K562 (cell line): ENCODE measurements around the gene NIFK. TPM values are rescaled to one million over a fixed set of nuclear protein-coding genes. Genes with fewer than 3 reads are reported as not detected.

ENCODE experiments used
- ATAC-seq: fragments of 200-7000 bp; cut with Tn5 transposase; 3 replicates; pipeline ENCODE4 v1.9.1; 2020; ENCODE audit warnings: moderate library complexity
- BruUV-seq: library from RNA; stranded (reverse); fragments of 400-500 nt; replicated peaks from 2 replicates; lab custom pipeline; 2021; lab: Mats Ljungman, UMichigan
- CTCF ChIA-PET: fragments of 300-600 bp; formaldehyde crosslinking; extraction: SDS; loops from one replicate; lab custom pipeline; 2021; ENCODE audit warnings: low intra/inter-chr PET ratio; lab: Yijun Ruan, JAX
- POLR2A ChIA-PET: fragments of 300-600, 350-650 bp; sonication (Branson Sonifier 250); formaldehyde crosslinking; extraction: SDS; loops from one replicate; lab custom pipeline; 2021; ENCODE audit warnings: antibody characterized with exemption, inconsistent platforms; lab: Yijun Ruan, JAX
- DNase-seq, 4 experiments: peaks; one replicate each; pipeline versions ENCODE4 v3.0.0 to v3.0.0-alpha.2; 2011 to 2018; ENCODE audit warnings: low spot score in 3 of 4, mixed read lengths in 3 of 4; ENCODE audit errors: extremely low read depth in 1 of 4
- FAIRE-seq: peaks from 2 replicates; lab custom pipeline; 2011; peaks lifted over from hg19 to GRCh38; lab: Jason Lieb, UNC
- H2AFZ ChIP-seq: 2 replicates; pipeline ENCODE4 v1.6.0; 2011; ENCODE audit warnings: low read depth, low read length, control low read depth, inconsistent platforms
- H3K27ac ChIP-seq: fragments of 200-600 bp; 3 replicates; pipeline ENCODE4 v1.8.0; 2011; ENCODE audit warnings: low read depth, mild to moderate bottlenecking, control low read depth, inconsistent platforms, low read length, moderate library complexity, mixed read lengths; ENCODE audit errors: extremely low read depth
- H3K27me3 ChIP-seq, 2 experiments: fragments of 300-600 bp in 1 of 2; 2 replicates in 1 of 2; 3 replicates in 1 of 2; pipeline versions ENCODE4 v1.6.0 to v1.8.0; 2011; ENCODE audit warnings: inconsistent platforms in 2 of 2, low read length in 2 of 2, mild to moderate bottlenecking in 1 of 2, mixed read lengths in 1 of 2, moderate library complexity in 1 of 2; ENCODE audit not compliant: control insufficient read depth in 2 of 2, insufficient read depth in 2 of 2
- H3K36me3 ChIP-seq: fragments of 300-600 bp; 3 replicates; pipeline ENCODE4 v1.8.0; 2011; ENCODE audit warnings: mild to moderate bottlenecking, low read length, inconsistent platforms; ENCODE audit not compliant: control insufficient read depth, insufficient read depth
- H3K4me1 ChIP-seq, 2 experiments: fragments of 200-600 bp in 1 of 2; replicated peaks in 1 of 2; 2 replicates in 1 of 2; 3 replicates in 1 of 2; pipeline versions ENCODE4 v1.5.1 to v1.8.0; 2011; ENCODE audit warnings: inconsistent platforms in 2 of 2, low read length in 2 of 2, mild to moderate bottlenecking in 1 of 2, mixed read lengths in 1 of 2, moderate library complexity in 1 of 2; ENCODE audit not compliant: control insufficient read depth in 2 of 2, insufficient read depth in 2 of 2
- H3K4me2 ChIP-seq: 2 replicates; pipeline ENCODE4 v1.6.1; 2011; ENCODE audit warnings: low read length, control low read depth, inconsistent platforms, mixed read lengths; ENCODE audit not compliant: insufficient read depth
- H3K4me3 ChIP-seq: fragments of 200-600 bp; sonication (generic), shearing (Covaris generic); 2 replicates; pipeline ENCODE4 v1.5.1; 2016; ENCODE audit warnings: control low read depth, inconsistent platforms
- H3K79me2 ChIP-seq: fragments of 200-600 bp; 3 replicates; pipeline ENCODE4 v1.8.0; 2011; ENCODE audit warnings: low read length, inconsistent platforms; ENCODE audit not compliant: control insufficient read depth, insufficient read depth
- H3K9ac ChIP-seq, 2 experiments: 2 replicates each; pipeline versions ENCODE4 v1.6.0 to v1.6.1; 2011; ENCODE audit warnings: low read depth in 2 of 2, low read length in 2 of 2, control low read depth in 1 of 2, inconsistent platforms in 1 of 2, mild to moderate bottlenecking in 1 of 2, mixed read lengths in 1 of 2; ENCODE audit not compliant: insufficient read depth in 1 of 2
- H3K9me1 ChIP-seq: one replicate; pipeline ENCODE4 v1.6.0; 2011; ENCODE audit warnings: inconsistent platforms, mild to moderate bottlenecking, low read length, moderate library complexity; ENCODE audit not compliant: control insufficient read depth, insufficient read depth
- H3K9me3 ChIP-seq: replicated peaks from 2 replicates; pipeline ENCODE4 v1.5.1; 2011; ENCODE audit warnings: low read depth, low read length, inconsistent platforms; ENCODE audit not compliant: control insufficient read depth, insufficient read depth
- H4K20me1 ChIP-seq: replicated peaks from 2 replicates; pipeline ENCODE4 v1.6.1; 2011; ENCODE audit warnings: low read length, inconsistent platforms, mixed read lengths; ENCODE audit not compliant: control insufficient read depth, insufficient read depth
- RFX5 ChIP-seq: IDR thresholded peaks from 2 replicates; pipeline ENCODE4 v1.6.1; 2011; ENCODE audit warnings: low read depth, mild to moderate bottlenecking, improper control_type of control experiment, low read length
- ZFP36 ChIP-seq: fragments of 150-350 bp; IDR thresholded peaks from 2 replicates; pipeline ENCODE4 v1.6.1; 2018; ENCODE audit warnings: low read length, low read depth; ENCODE audit not compliant: partially characterized antibody
- ZKSCAN1 ChIP-seq: fragments of 150-350 bp; IDR thresholded peaks from 2 replicates; pipeline ENCODE4 v1.6.1; 2016; ENCODE audit warnings: low read depth, low read length
- ZNF121 ChIP-seq: sonication (generic); formaldehyde crosslinking; conservative IDR thresholded peaks from 2 replicates; pipeline ENCODE4 v1.8.0; 2022; ENCODE audit warnings: missing genetic modification reagents
- WGBS: fragments of 100-300 bp; shearing (Covaris generic); methylation state at CpG from one replicate; pipeline ENCODE4 v1.1.6; 2016; ENCODE audit warnings: low coverage, mixed read lengths; ENCODE audit not compliant: insufficient coverage; ENCODE audit errors: missing lambda C conversion rate; 5-methylcytosine and 5-hydroxymethylcytosine counted together
- in situ Hi-C: fragments of 300-500 bp; cut with MboI; formaldehyde crosslinking; loops from 4 replicates; pipeline ENCODE4 v1.15.0; 2018; ENCODE audit warnings: inconsistent platforms, mixed read lengths
- intact Hi-C: fragments of 100-400 bp; cut with micrococcal nuclease; formaldehyde crosslinking; loops from 2 replicates; pipeline ENCODE4 v1.14.2; 2022
- polyA plus RNA-seq, 8 experiments: library from polyadenylated mRNA; depleted of rRNA in 4 of 8; stranded (reverse) in 5 of 8; unstranded in 3 of 8; fragments of >200 nt; fragmentation: Nextera tagmentation in 2 of 8; fragmentation: Illumina TruSeq in 1 of 8; extraction: Ambion mirVana in 2 of 8; extraction: Trizol in 1 of 8; gene quantifications; 2 replicates each; pipeline versions ENCODE4 v1.2.1 to v1.2.3, GENCODE V29; 2011 to 2014; ENCODE audit warnings: inconsistent platforms in 1 of 8, missing spikeins in 1 of 8
- total RNA-seq, 7 experiments: library from RNA; depleted of rRNA in 6 of 7; stranded (reverse); fragments of >200 nt in 6 of 7; fragmentation: Illumina TruSeq in 2 of 7; extraction: Trizol in 2 of 7; gene quantifications; 2 replicates each; pipeline versions ENCODE4 v1.2.1 to v1.2.3, GENCODE V29; 2011 to 2021; ENCODE audit warnings: low replicate concordance in 1 of 7

NIFK gene
- total and polyA plus RNA-seq, 9 of the 15 experiments (the other 6 are each of a cell fraction or from before 2014, with no cell fraction given), result 60.2 to 426 (median 183) TPM

DNA sequence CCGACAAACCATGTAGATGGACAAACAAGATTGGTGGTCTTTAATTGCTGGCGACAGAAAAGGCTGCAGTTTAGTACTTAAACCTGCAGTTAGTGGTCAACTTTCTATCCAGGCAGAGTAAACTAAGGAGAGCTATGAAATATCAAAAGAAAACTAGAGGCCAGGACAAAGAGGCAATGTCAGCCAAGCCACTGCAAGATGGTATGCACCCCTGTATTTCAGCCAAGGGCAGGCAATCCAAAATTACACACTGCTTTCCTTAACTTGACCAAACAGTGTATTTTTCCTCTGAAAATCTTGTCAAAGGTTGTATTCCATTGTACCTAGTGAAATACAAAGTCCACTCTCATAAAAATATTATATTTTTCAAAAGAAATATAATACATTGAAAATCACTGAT, 9.3 kb downstream of the NIFK start (continued):
- no peak for TF ChIP-seq RFX5

DNA sequence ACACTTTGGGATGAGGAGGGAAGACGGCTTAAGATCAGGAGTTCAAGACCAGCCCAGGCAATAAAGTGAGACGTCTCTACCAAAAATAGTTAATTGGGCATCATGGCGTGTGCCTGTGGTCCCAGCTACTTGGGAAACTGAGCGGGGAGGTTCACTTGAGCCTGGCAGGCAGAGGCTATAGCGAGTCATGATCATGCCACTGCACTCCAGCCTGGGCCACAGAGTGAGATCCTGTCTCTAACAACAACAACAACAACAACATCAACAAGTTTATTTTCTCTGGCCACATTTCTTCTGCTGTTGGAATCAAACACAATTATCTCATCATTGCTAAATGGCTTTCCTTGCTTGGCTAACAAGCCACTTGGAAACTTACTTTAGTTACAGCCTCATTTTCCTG, 13.4 kb downstream of the NIFK start:
- FAIRE-seq (no peak), ATAC-seq (peak; percentile 10; the same call in 1 of the 3 replicates), DNase-seq (no peak)
- in situ Hi-C loops, result no loop called here
- WGBS, result 50% methylated on average over 4 of the region's 5 CpGs
- no peaks in the 10 kb centered on the region for H3K27me3 ChIP-seq
- no peak for TF ChIP-seq ZKSCAN1
- peak; percentile 80 for TF ChIP-seq ZNF121 (CRISPR knock-in tag)
- no TSS peak for BruUV-seq
- CTCF ChIA-PET, result no interaction called here
- no peak overlapping the region for H3K4me3 ChIP-seq
- H3K4me2 ChIP-seq, result peak overlapping the region; percentile 13; the same call in 1 of the 2 replicates
- no peaks in the 10 kb centered on the region for H4K20me1 ChIP-seq
- H3K9me3 ChIP-seq, result no peaks in the 10 kb centered on the region
- peaks cover 19% of the 10 kb centered on the region for H3K36me3 ChIP-seq
- POLR2A ChIA-PET, result interaction anchor here (0.9 to 3.9 kb wide), 2 partner anchors 23 to 192 kb away, joined by 3 to 15 read pairs; partner anchors contain the start of gene RNU4ATAC
- H3K4me1 ChIP-seq, result peaks cover 6 to 16% of the 10 kb centered on the region in 2 experiments; a peak in 4 of 5 replicates
- H2AFZ ChIP-seq, result peak overlapping the region; percentile 25; the same call in 1 of the 2 replicates
- H3K9ac ChIP-seq, result no peak overlapping the region
- no peaks in the 10 kb centered on the region for H3K9me1 ChIP-seq
- intact Hi-C loops, result loop anchor here (2.0 to 5.0 kb wide), 2 partner anchors 71 to 193 kb away; partner anchors contain the start of gene RNU4ATAC
- no peaks in the 10 kb centered on the region for H3K79me2 ChIP-seq
- H3K27ac ChIP-seq, result no peak overlapping the region

DNA sequence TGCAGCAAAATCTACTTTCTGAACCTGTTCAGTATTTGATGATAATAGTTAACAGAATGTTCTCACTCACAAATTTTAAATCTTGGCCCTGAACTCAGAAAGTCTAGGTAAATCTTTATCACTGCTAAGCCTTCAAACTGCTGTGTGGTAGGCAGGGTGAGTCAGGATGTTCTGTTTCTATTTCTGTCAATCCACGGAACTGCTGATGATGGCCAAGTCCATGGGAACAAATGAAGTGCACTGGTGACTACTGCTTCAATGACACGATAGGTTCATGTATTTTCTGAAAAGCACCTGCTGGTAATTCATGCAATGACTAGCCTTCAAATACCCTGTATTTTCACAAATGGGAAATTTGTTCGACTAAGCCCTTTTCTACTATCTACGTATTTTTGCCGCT, 14.2 kb downstream of the NIFK start:
- peaks cover 10% of the 10 kb centered on the region for H3K36me3 ChIP-seq
- 0 out of 2 replicates have a peak overlapping the region, but pooled peaks have one; percentile 13 for H3K4me2 ChIP-seq
- intact Hi-C loops (loop anchor here (2.0 to 5.0 kb wide), 2 partner anchors 70 to 192 kb away; partner anchors contain the start of gene RNU4ATAC), in situ Hi-C loops (no loop called here)
- DNase-seq (peak in 2 of 4 experiments; percentile 62 to 63), FAIRE-seq (peak; percentile 58), ATAC-seq (peak; percentile 74)
- BruUV-seq, result no TSS peak
- no peaks in the 10 kb centered on the region for H3K9me1 ChIP-seq
- no peak overlapping the region for H3K9ac ChIP-seq
- no peaks in the 10 kb centered on the region for H4K20me1 ChIP-seq
- no peak overlapping the region for H3K4me3 ChIP-seq
- ChIA-PET CTCF (no interaction called here), POLR2A (interaction anchor here (3.9 kb wide), 1 partner anchor 192 kb away, joined by 15 read pairs; the partner anchor contains the start of gene RNU4ATAC)
- H3K9me3 ChIP-seq, result no peaks in the 10 kb centered on the region
- H2AFZ ChIP-seq, result 0 out of 2 replicates have a peak overlapping the region, but pooled peaks have one; percentile 25
- H3K27me3 ChIP-seq, result no peaks in the 10 kb centered on the region
- peaks cover 6 to 16% of the 10 kb centered on the region in 2 experiments; a peak in 4 of 5 replicates for H3K4me1 ChIP-seq
- WGBS, result 0% methylated on average over 5 of the region's 5 CpGs
- H3K27ac ChIP-seq, result no peak overlapping the region
- no peaks in the 10 kb centered on the region for H3K79me2 ChIP-seq
- TF ChIP-seq ZFP36, result peak; percentile 71
